Measurements from ENCODE around the gene KCNQ1. TPM values are rescaled to one million over a fixed set of nuclear protein-coding genes. Genes with fewer than 3 reads are reported as not detected.

Gene KCNQ1
- total and polyA plus RNA-seq, 9 of the 15 experiments (the other 6 are each of a cell fraction or from before 2014, with no cell fraction given) = 0.44 TPM; not detected in 8

- TF ChIP-seq ZBTB40 (IDR thresholded peaks at IDR 0.05) (0 out of 2 replicates have a peak, but pooled peaks have one; percentile 13), ZBTB40 (CRISPR knock-in tag; IDR thresholded peaks at IDR 0.05) (no peak), SRSF3 (IDR thresholded peaks at IDR 0.05; ENCODE audit: insufficient read depth, low read length) (no peak), POLR3A (IDR thresholded peaks at IDR 0.05; ENCODE audit: borderline replicate concordance, extremely low read depth, insufficient read depth, insufficient read length) (no peak), NCOA2 (IDR thresholded peaks at IDR 0.05; ENCODE audit: partially characterized antibody in 2 of 2) (no peak), ZNF347 (CRISPR knock-in tag; IDR thresholded peaks at IDR 0.05; ENCODE audit: low read depth) (no peak), RFX7 (CRISPR knock-in tag; IDR thresholded peaks at IDR 0.05) (no peak), ZNF121 (CRISPR knock-in tag; conservative IDR thresholded peaks at IDR 0.05) (no peak), MXI1 (IDR thresholded peaks at IDR 0.05; ENCODE audit: low read depth, low read length) (no peak), PKNOX1 (IDR thresholded peaks at IDR 0.05) (no peak), E2F1 (CRISPR knock-in tag; IDR thresholded peaks at IDR 0.05) (no peak), MYC (IDR thresholded peaks at IDR 0.05; ENCODE audit: low read depth, low read length) (no peak), MYC (CRISPR knock-in tag; IDR thresholded peaks at IDR 0.05; ENCODE audit: borderline replicate concordance, low read depth) (peak; percentile 25; the same call in 1 of the 2 replicates), ZNF311 (CRISPR knock-in tag; IDR thresholded peaks at IDR 0.05) (peak; percentile 33; the same call in 1 of the 2 replicates), HOXB6 (CRISPR knock-in tag; IDR thresholded peaks at IDR 0.05; ENCODE audit: borderline replicate concordance) (no peak), SNIP1 (IDR thresholded peaks at IDR 0.05; ENCODE audit: low read depth) (no peak), EWSR1 (IDR thresholded peaks at IDR 0.05; ENCODE audit: borderline replicate concordance, low read depth, partially characterized antibody) (no peak)
Measured at GRCh38 chr11:2777871-2778629, 333.2 kb downstream of the KCNQ1 start (continued).
